ENCODE measurements around the gene CST7. TPM values are rescaled to one million over a fixed set of nuclear protein-coding genes. Genes with fewer than 3 reads are reported as not detected.

The CST7 gene
- total and polyA plus RNA-seq, 10 of the 15 experiments (the other 5 are each of a cell fraction or from before 2014, with no cell fraction given), result 0.69 TPM; not detected in 9

GRCh38 chr20:24913076-24913628 lies 35.9 kb upstream of the CST7 start:
- RAD21 ChIA-PET (ENCODE audit: unreplicated experiment), result no interaction called here
- Histone ChIP-seq H3K4me1 (ENCODE audit: control insufficient read depth, insufficient read depth, low read length) (peaks cover 4% of the 10 kb centered on the region), H2AFZ (ENCODE audit: control insufficient read depth, low read depth, low read length) (no peak overlapping the region), H4K20me1 (ENCODE audit: control insufficient read depth, insufficient read depth) (no peaks in the 10 kb centered on the region), H3K4me2 (ENCODE audit: control insufficient read depth, insufficient read depth) (no peak overlapping the region), H3K9ac (ENCODE audit: control insufficient read depth, insufficient read depth, low read length) (no peak overlapping the region), H3K79me2 (ENCODE audit: control insufficient read depth, insufficient read depth, low read length) (no peaks in the 10 kb centered on the region), H3K27me3 (replicated peaks in 1 of 2; ENCODE audit: control insufficient read depth in 2 of 2, insufficient read depth in 2 of 2, low read length in 1 of 2) (no peaks in the 10 kb centered on the region; a peak in 1 of 4 replicates), H3K27ac (ENCODE audit: control insufficient read depth, insufficient read depth) (no peak overlapping the region), H3K36me3 (ENCODE audit: control insufficient read depth in 2 of 2, insufficient read depth in 2 of 2, low read length in 1 of 2) (no peaks in the 10 kb centered on the region), H3K4me3 (no peak overlapping the region), H3K9me3 (replicated peaks; ENCODE audit: control insufficient read depth, insufficient read depth, low read length) (no peaks in the 10 kb centered on the region; the same call in 2 of the 3 replicates)
- WGBS (ENCODE audit: insufficient coverage, insufficient replicate concordance, low lambda C conversion rate, missing lambda C conversion rate), result 49% methylated on average over 9 of the region's 9 CpGs
- ATAC-seq, result no peak
- in situ Hi-C loops (cut with MboI) (loop anchor here (25.0 kb wide), 1 partner anchor 976 kb away; no protein-coding TSS in a partner anchor), intact Hi-C loops (cut with micrococcal nuclease; ENCODE audit: unreplicated experiment) (no loop called here)
- DNase-seq (ENCODE audit: low read depth, low spot score), result no peak
- FAIRE-seq, result no peak
- BruUV-seq (replicated peaks), result no TSS peak
- CTCF ChIA-PET, result no interaction called here
- TF ChIP-seq BCL11A (IDR thresholded peaks at IDR 0.05; ENCODE audit: low read depth, low read length), result no peak
- SMC1A ChIA-PET (ENCODE audit: uncharacterized antibody, unreplicated experiment), result no interaction called here
- POLR2A ChIA-PET, result no interaction called here

- H3K36me3 ChIP-seq (ENCODE audit: control insufficient read depth in 2 of 2, insufficient read depth in 2 of 2, low read length in 1 of 2), result no peaks in the 10 kb centered on the region
- H3K9ac ChIP-seq (ENCODE audit: control insufficient read depth, insufficient read depth, low read length), result no peak overlapping the region
- H3K4me2 ChIP-seq (ENCODE audit: control insufficient read depth, insufficient read depth), result no peak overlapping the region
- intact Hi-C loops (cut with micrococcal nuclease; ENCODE audit: unreplicated experiment), result loop anchor here (5.0 kb wide), 1 partner anchor 72 kb away; no protein-coding TSS in a partner anchor
- DNase-seq (ENCODE audit: low read depth, low spot score) (no peak), FAIRE-seq (no peak), ATAC-seq (no peak)
- SMC1A ChIA-PET (ENCODE audit: uncharacterized antibody, unreplicated experiment), result no interaction called here
- in situ Hi-C loops (cut with MboI), result loop anchor here (5.0 to 25.0 kb wide), 2 partner anchors 127 to 977 kb away; no protein-coding TSS in a partner anchor
- H3K27me3 ChIP-seq (replicated peaks in 1 of 2; ENCODE audit: control insufficient read depth in 2 of 2, insufficient read depth in 2 of 2, low read length in 1 of 2), result no peaks in the 10 kb centered on the region; a peak in 1 of 4 replicates
- BruUV-seq (replicated peaks), result no TSS peak
- CTCF ChIA-PET, result interaction anchor here (1.1 kb wide), 1 partner anchor 131 kb away, joined by 3 read pairs; no protein-coding TSS in a partner anchor
- POLR2A ChIA-PET, result no interaction called here
- RAD21 ChIA-PET (ENCODE audit: unreplicated experiment), result no interaction called here
- no peaks in the 10 kb centered on the region for H4K20me1 ChIP-seq (ENCODE audit: control insufficient read depth, insufficient read depth)
- peaks cover 11% of the 10 kb centered on the region for H3K4me1 ChIP-seq (ENCODE audit: control insufficient read depth, insufficient read depth, low read length)
- H3K4me3 ChIP-seq, result no peak overlapping the region
- no peaks in the 10 kb centered on the region for H3K79me2 ChIP-seq (ENCODE audit: control insufficient read depth, insufficient read depth, low read length)
- no peaks in the 10 kb centered on the region; the same call in 2 of the 3 replicates for H3K9me3 ChIP-seq (replicated peaks; ENCODE audit: control insufficient read depth, insufficient read depth, low read length)
- no peak overlapping the region for H2AFZ ChIP-seq (ENCODE audit: control insufficient read depth, low read depth, low read length)
- WGBS (ENCODE audit: insufficient coverage, insufficient replicate concordance, low lambda C conversion rate, missing lambda C conversion rate), result 38% methylated on average over 14 of the region's 14 CpGs
- H3K27ac ChIP-seq (ENCODE audit: control insufficient read depth, insufficient read depth), result no peak overlapping the region
- TF ChIP-seq ZNF384 (IDR thresholded peaks at IDR 0.05; ENCODE audit: borderline replicate concordance, low read depth, low read length), result no peak
- no peak for TF ChIP-seq RUNX3 (IDR thresholded peaks at IDR 0.05; ENCODE audit: low read length)
- TF ChIP-seq SKIL (IDR thresholded peaks at IDR 0.05; ENCODE audit: low read depth, poor library complexity, severe bottlenecking), result no peak
- no peak for TF ChIP-seq ZNF592 (IDR thresholded peaks at IDR 0.05)
- no peak for TF ChIP-seq IKZF2 (IDR thresholded peaks at IDR 0.05)
- no peak for TF ChIP-seq KDM1A (IDR thresholded peaks at IDR 0.05; ENCODE audit: borderline replicate concordance)
Measured at GRCh38 chr20:24914388-24915241, 34.5 kb upstream of the CST7 start.
